Measurements from ENCODE around the gene AUNIP. TPM values are rescaled to one million over a fixed set of nuclear protein-coding genes. Genes with fewer than 3 reads are reported as not detected.

The AUNIP gene
- total RNA-seq, 1 donor from 2014 or later = 7.2 TPM

GRCh38 chr1:25808481-25809244 is 50.6 kb downstream of the AUNIP start:
- H3K4me3 Mint-ChIP-seq = no peak overlapping the region
- H3K36me3 Mint-ChIP-seq = peaks cover 5% of the 10 kb centered on the region

GRCh38 chr1:25807480-25808390 is 51.5 kb downstream of the AUNIP start:
- Mint-ChIP-seq H3K27ac (no peak overlapping the region), H3K9me3 (no peaks in the 10 kb centered on the region), H3K4me3 (no peak overlapping the region), H3K4me1 (ENCODE audit: unreplicated experiment) (peaks cover 18% of the 10 kb centered on the region), H3K36me3 (peaks cover 5% of the 10 kb centered on the region), H3K27me3 (no peaks in the 10 kb centered on the region)
- TF ChIP-seq CTCF (conservative IDR thresholded peaks at IDR 0.05) = no peak
- no peak for DNase-seq (ENCODE audit: extremely low spot score, unreplicated experiment)

More at GRCh38 chr1:25808481-25809244, 50.6 kb downstream of the AUNIP start:
- Mint-ChIP-seq H3K4me1 (ENCODE audit: unreplicated experiment) (peaks cover 12% of the 10 kb centered on the region), H3K9me3 (no peaks in the 10 kb centered on the region), H3K27ac (no peak overlapping the region), H3K27me3 (no peaks in the 10 kb centered on the region)
- no peak for TF ChIP-seq CTCF (conservative IDR thresholded peaks at IDR 0.05)
- no peak for DNase-seq (ENCODE audit: extremely low spot score, unreplicated experiment)

GRCh38 chr1:25806418-25806817 is 52.8 kb downstream of the AUNIP start:
- no peaks in the 10 kb centered on the region for H3K27me3 Mint-ChIP-seq
- H3K27ac Mint-ChIP-seq = no peak overlapping the region
- H3K4me1 Mint-ChIP-seq (ENCODE audit: unreplicated experiment) = peaks cover 21% of the 10 kb centered on the region
- no peaks in the 10 kb centered on the region for H3K9me3 Mint-ChIP-seq
- no peak for DNase-seq (ENCODE audit: extremely low spot score, unreplicated experiment)
- H3K36me3 Mint-ChIP-seq = peaks cover 5% of the 10 kb centered on the region
- TF ChIP-seq CTCF (conservative IDR thresholded peaks at IDR 0.05) = no peak
- H3K4me3 Mint-ChIP-seq = no peak overlapping the region

DNA sequence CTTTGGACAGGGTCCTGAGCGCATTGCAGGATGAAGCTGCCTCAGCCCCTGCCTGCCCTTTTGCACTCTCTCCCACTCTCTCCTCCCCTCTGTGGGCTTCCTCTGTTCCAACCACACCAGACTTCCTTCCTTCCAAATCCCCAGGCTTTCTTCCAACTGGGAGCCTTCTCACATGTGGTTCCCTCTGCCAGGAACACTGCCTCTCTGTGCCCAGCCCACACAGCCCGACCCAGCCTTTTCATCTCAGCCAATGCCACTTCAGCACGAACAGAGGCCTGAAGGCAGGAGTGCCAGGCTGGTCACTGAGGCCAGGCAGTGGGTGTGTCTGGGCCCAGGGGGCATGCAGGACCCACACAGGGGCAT is 53.4 kb downstream of the AUNIP start:
- no peak overlapping the region for H3K27ac Mint-ChIP-seq
- no peak for TF ChIP-seq CTCF (conservative IDR thresholded peaks at IDR 0.05)
- DNase-seq (ENCODE audit: extremely low spot score, unreplicated experiment) = no peak
- H3K36me3 Mint-ChIP-seq = peaks cover 5% of the 10 kb centered on the region
- H3K4me1 Mint-ChIP-seq (ENCODE audit: unreplicated experiment) = peaks cover 21% of the 10 kb centered on the region
- no peaks in the 10 kb centered on the region for H3K27me3 Mint-ChIP-seq
- H3K4me3 Mint-ChIP-seq = no peak overlapping the region
- H3K9me3 Mint-ChIP-seq = no peaks in the 10 kb centered on the region

DNA sequence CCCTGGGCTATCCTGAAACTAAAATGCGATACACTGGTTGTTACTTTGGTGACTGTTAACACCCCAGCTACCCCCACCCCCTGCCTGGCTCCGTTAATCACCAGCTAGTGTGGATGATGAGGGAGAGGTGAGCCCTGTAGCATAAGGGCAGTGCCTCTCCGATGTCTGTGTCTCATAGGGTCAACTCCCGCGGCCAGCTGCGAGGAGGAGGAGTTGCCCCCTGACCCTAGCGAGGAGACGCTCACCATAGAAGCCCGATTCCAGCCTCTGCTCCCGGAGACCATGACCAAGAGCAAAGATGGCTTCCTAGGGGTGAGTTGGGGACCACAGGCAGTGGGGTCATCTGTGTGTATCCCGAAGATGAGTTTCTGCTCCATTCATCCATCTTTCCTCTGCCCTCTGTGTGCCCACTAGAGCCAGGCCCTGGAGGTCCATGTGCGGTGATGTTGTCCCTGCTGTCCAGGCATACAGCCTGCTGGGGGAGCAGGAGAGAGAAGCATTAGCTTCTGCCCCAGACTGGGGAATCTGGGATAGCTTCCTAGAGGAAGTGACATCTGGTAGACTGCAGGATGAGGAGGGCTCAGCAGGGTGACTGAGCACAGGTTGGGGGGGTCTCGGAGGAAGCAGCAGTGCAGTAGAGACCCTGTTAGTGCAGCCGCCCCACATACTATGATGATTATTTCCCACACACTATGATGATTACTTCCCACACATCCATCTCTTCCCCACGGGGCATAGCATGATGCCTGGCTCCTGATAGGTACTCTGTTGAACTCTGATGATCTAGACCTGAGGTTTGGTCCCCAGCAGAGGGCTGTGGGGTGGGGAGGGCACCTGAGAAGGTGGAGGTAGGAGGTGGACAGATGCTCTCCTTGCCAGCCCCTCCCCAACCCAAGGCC is 54.0 kb downstream of the AUNIP start:
- H3K9me3 Mint-ChIP-seq = no peaks in the 10 kb centered on the region
- no peaks in the 10 kb centered on the region for H3K27me3 Mint-ChIP-seq
- H3K27ac Mint-ChIP-seq = no peak overlapping the region
- no peak overlapping the region for H3K4me3 Mint-ChIP-seq
- H3K36me3 Mint-ChIP-seq = peaks cover 5% of the 10 kb centered on the region
- TF ChIP-seq CTCF (conservative IDR thresholded peaks at IDR 0.05) = no peak
- no peak for DNase-seq (ENCODE audit: extremely low spot score, unreplicated experiment)
- peaks cover 21% of the 10 kb centered on the region for H3K4me1 Mint-ChIP-seq (ENCODE audit: unreplicated experiment)
